T-helper 2 cell (primary cell): Measurements from ENCODE around the gene ADCY3.

ENCODE experiments used
- DNase-seq, 5 experiments: peaks; one replicate each; pipeline versions ENCODE4 v3.0.0 to v3.0.0-alpha.2; 2012 to 2022

ADCY3 gene

GRCh38 chr2:24830351-24830750, 89.7 kb downstream of the ADCY3 start:
- no peak for DNase-seq

GRCh38 chr2:24828238-24828996, 91.6 kb downstream of the ADCY3 start:
- no peak for DNase-seq

GRCh38 chr2:24827321-24828237, 92.5 kb downstream of the ADCY3 start:
- DNase-seq, result peak in 4 of 5 experiments; percentile 42 to 84 (median 58)

- DNase-seq, result peak in 1 of 5 experiments; percentile 33
These were observed 93.3 kb downstream of the ADCY3 start for GRCh38 chr2:24826773-24827145.

GRCh38 chr2:24825883-24826772, 93.9 kb downstream of the ADCY3 start:
- DNase-seq, result peak in 1 of 5 experiments; percentile 78

- peak in 1 of 5 experiments; percentile 48 for DNase-seq
These were observed 94.8 kb downstream of the ADCY3 start for GRCh38 chr2:24824966-24825882.

- DNase-seq, result no peak
These were observed 95.9 kb downstream of the ADCY3 start for GRCh38 chr2:24824071-24824588.

- no peak for DNase-seq
These were observed 97.9 kb downstream of the ADCY3 start for GRCh38 chr2:24822049-24822706.

- no peak for DNase-seq
These were observed 98.6 kb downstream of the ADCY3 start for GRCh38 chr2:24821433-24821891.

GRCh38 chr2:24820598-24821432, 99.2 kb downstream of the ADCY3 start:
- DNase-seq, result no peak

GRCh38 chr2:24820175-24820513, 99.9 kb downstream of the ADCY3 start:
- no peak for DNase-seq

- DNase-seq, result no peak
These were observed 100.4 kb downstream of the ADCY3 start for GRCh38 chr2:24819442-24820174.

- DNase-seq, result no peak
These were observed 101.3 kb downstream of the ADCY3 start for GRCh38 chr2:24818721-24819167.

GRCh38 chr2:24816884-24817283, 103.2 kb downstream of the ADCY3 start:
- no peak for DNase-seq

- no peak for DNase-seq
These were observed 103.6 kb downstream of the ADCY3 start for GRCh38 chr2:24816404-24816803.

- DNase-seq, result no peak
These were observed 104.9 kb downstream of the ADCY3 start for GRCh38 chr2:24815171-24815570.

- no peak for DNase-seq
These were observed 105.5 kb downstream of the ADCY3 start for GRCh38 chr2:24814516-24814915.

GRCh38 chr2:24813691-24814137, 106.3 kb downstream of the ADCY3 start:
- DNase-seq, result no peak
